HCT116 (cell line): Measurements from ENCODE around the gene C16orf90. TPM values are rescaled to one million over a fixed set of nuclear protein-coding genes. Genes with fewer than 3 reads are reported as not detected.

Experiments
- ATAC-seq: fragments of 200-7000 bp; cut with Tn5 transposase; 2 replicates; pipeline ENCODE4 v1.9.1; 2020; ENCODE audit warnings: mild to moderate bottlenecking, moderate library complexity
- BruUV-seq: library from RNA; stranded (reverse); fragments of 400-500 nt; replicated peaks from 2 replicates; lab custom pipeline; 2021; lab: Mats Ljungman, UMichigan
- CTCF ChIA-PET: fragments of 300-600 bp; sonication (Branson Sonifier 250); formaldehyde crosslinking; loops from one replicate; lab custom pipeline; 2021; ENCODE audit warnings: antibody characterized with exemption; lab: Charles Lee
- POLR2A ChIA-PET: fragments of 300-600, 350-600 bp; sonication (Branson Sonifier 250); formaldehyde crosslinking; loops from one replicate; lab custom pipeline; 2021; ENCODE audit warnings: antibody characterized with exemption; lab: Charles Lee
- RAD21 ChIA-PET, 2 experiments: fragments of 300-600 bp; sonication (Branson Sonifier 250); formaldehyde crosslinking; loops; one replicate each; lab custom pipeline; 2023; ENCODE audit warnings: low total read pairs in 2 of 2; ENCODE audit not compliant: uncharacterized antibody in 2 of 2, unreplicated experiment in 2 of 2, low non-redundant PET in 1 of 2; lab: Charles Lee
- DNase-seq: peaks from one replicate; pipeline ENCODE4 v3.0.0-alpha.2; 2010; ENCODE audit warnings: low read depth, low spot score
- H2AFZ ChIP-seq: fragments of 200-600 bp; shearing (Covaris generic), sonication (generic); 2 replicates; pipeline ENCODE4 v1.6.1; 2017; ENCODE audit warnings: low read depth, mixed run types, mixed read lengths, antibody characterized with exemption, low read length; ENCODE audit not compliant: poor library complexity, severe bottlenecking
- H3K27ac ChIP-seq: 2 replicates; pipeline ENCODE4 v1.5.1; 2012; ENCODE audit warnings: low read depth, low read length
- H3K27me3 ChIP-seq: fragments of 200-600 bp; sonication (generic); 2 replicates; pipeline ENCODE4 v1.6.1; 2016; ENCODE audit warnings: mixed run types, low read length, mixed read lengths; ENCODE audit not compliant: insufficient read depth
- H3K36me3 ChIP-seq, 2 experiments: fragments of 200-500 bp in 1 of 2; fragments of 200-600 bp in 1 of 2; sonication (Bioruptor generic) in 1 of 2; sonication (generic) in 1 of 2; 2 replicates each; pipeline versions ENCODE4 v1.5.1 to v1.6.1; 2014 to 2016; ENCODE audit warnings: low read length in 2 of 2, inconsistent platforms in 1 of 2, mixed read lengths in 1 of 2, mixed run types in 1 of 2; ENCODE audit not compliant: insufficient read depth in 2 of 2, control insufficient read depth in 1 of 2
- H3K4me1 ChIP-seq, 2 experiments: fragments of 200-600 bp in 1 of 2; sonication (generic) in 1 of 2; 2 replicates each; pipeline versions ENCODE4 v1.5.1 to v1.6.1; 2012 to 2017; ENCODE audit warnings: low read length in 2 of 2, inconsistent platforms in 1 of 2, mild to moderate bottlenecking in 1 of 2, mixed read lengths in 1 of 2, mixed run types in 1 of 2, moderate library complexity in 1 of 2; ENCODE audit not compliant: insufficient read depth in 2 of 2, control insufficient read depth in 1 of 2
- H3K4me2 ChIP-seq: fragments of 200-600 bp; sonication (generic); 2 replicates; pipeline ENCODE4 v1.6.1; 2017; ENCODE audit warnings: mixed run types, low read length, mixed read lengths
- H3K4me3 ChIP-seq, 2 experiments: fragments of 200-600 bp in 1 of 2; sonication (generic) in 1 of 2; replicated peaks in 1 of 2; 2 replicates each; pipeline ENCODE4 v1.5.1; 2011 to 2016; ENCODE audit warnings: low read length in 2 of 2, control low read depth in 1 of 2, low read depth in 1 of 2, mild to moderate bottlenecking in 1 of 2, mixed read lengths in 1 of 2, mixed run types in 1 of 2
- H3K79me2 ChIP-seq: fragments of 200-600 bp; sonication (generic); 2 replicates; pipeline ENCODE4 v1.6.1; 2017; ENCODE audit warnings: mild to moderate bottlenecking, mixed run types, low read length, moderate library complexity, mixed read lengths; ENCODE audit not compliant: insufficient read depth
- H3K9ac ChIP-seq: fragments of 200-600 bp; sonication (generic); 2 replicates; pipeline ENCODE4 v1.6.1; 2016; ENCODE audit warnings: low read length, mixed read lengths
- H3K9me2 ChIP-seq: fragments of 200-600 bp; sonication (generic), shearing (Covaris generic); 2 replicates; pipeline ENCODE4 v1.6.1; 2017; ENCODE audit warnings: mixed run types, mild to moderate bottlenecking, moderate library complexity; ENCODE audit not compliant: insufficient read depth
- H3K9me3 ChIP-seq, 2 experiments: fragments of 200-500 bp in 1 of 2; fragments of 200-600 bp in 1 of 2; sonication (Bioruptor generic) in 1 of 2; sonication (generic) in 1 of 2; 2 replicates each; pipeline ENCODE4 v1.6.1; 2014 to 2017; ENCODE audit warnings: low read length in 2 of 2, mixed read lengths in 2 of 2, inconsistent platforms in 1 of 2, low read depth in 1 of 2, mild to moderate bottlenecking in 1 of 2, mixed run types in 1 of 2, moderate library complexity in 1 of 2; ENCODE audit not compliant: control insufficient read depth in 1 of 2, insufficient read depth in 1 of 2
- H4K20me1 ChIP-seq: fragments of 200-600 bp; sonication (generic), shearing (Covaris generic); 2 replicates; pipeline ENCODE4 v1.6.1; 2017; ENCODE audit warnings: mixed run types, mild to moderate bottlenecking, moderate library complexity; ENCODE audit not compliant: insufficient read depth
- CEBPB ChIP-seq: IDR thresholded peaks from 2 replicates; pipeline ENCODE4 v1.6.1; 2012; ENCODE audit warnings: low read depth
- EZH2phosphoT487 ChIP-seq: fragments of 200-600 bp; IDR thresholded peaks from 2 replicates; pipeline ENCODE4 v1.6.1; 2018; ENCODE audit warnings: antibody characterized with exemption, borderline replicate concordance
- FOSL1 ChIP-seq: IDR thresholded peaks from 2 replicates; pipeline ENCODE4 v1.6.1; 2012; ENCODE audit warnings: low read depth
- SRF ChIP-seq: IDR thresholded peaks from 2 replicates; pipeline ENCODE4 v1.6.1; 2012; ENCODE audit warnings: low read depth
- TCF7L2 ChIP-seq: IDR thresholded peaks from 2 replicates; pipeline ENCODE4 v1.7.0; 2011; ENCODE audit warnings: borderline replicate concordance, inconsistent platforms; ENCODE audit not compliant: insufficient read depth, insufficient read length; ENCODE audit errors: extremely low read depth
- YY1 ChIP-seq: IDR thresholded peaks from 2 replicates; pipeline ENCODE4 v1.6.1; 2011; ENCODE audit warnings: low read length, low read depth, moderate library complexity, mild to moderate bottlenecking; ENCODE audit not compliant: insufficient replicate concordance; ENCODE audit errors: extremely low read depth
- intact Hi-C: fragments of 100-400 bp; cut with micrococcal nuclease; formaldehyde crosslinking; loops from 2 replicates; pipeline ENCODE4 v1.10.0; 2022
- total RNA-seq: library from RNA; stranded (reverse); gene quantifications from one replicate; pipeline ENCODE4 v1.2.1, GENCODE V29; 2021; ENCODE audit not compliant: unreplicated experiment
- TF ChIP-seq, protein P1 (sequence below): IDR thresholded peaks from 2 replicates; pipeline ENCODE4 v1.6.1; 2012
- TF ChIP-seq, protein P2 (sequence below): IDR thresholded peaks from 2 replicates; pipeline ENCODE4 v1.6.1; 2011; ENCODE audit warnings: mild to moderate bottlenecking, low read length, moderate library complexity; ENCODE audit not compliant: insufficient replicate concordance; ENCODE audit errors: extremely low read depth
- TF ChIP-seq, protein P3 (sequence below), 3 experiments: fragments of 200-600 bp in 1 of 3; sonication (generic) in 1 of 3; IDR thresholded peaks in 2 of 3; conservative IDR thresholded peaks in 1 of 3; 2 replicates each; pipeline ENCODE4 v1.5.1; 2012 to 2017; ENCODE audit warnings: low read depth in 2 of 3, low read length in 2 of 3, antibody characterized with exemption in 1 of 3, borderline replicate concordance in 1 of 3, control low read depth in 1 of 3, mild to moderate bottlenecking in 1 of 3, mixed read lengths in 1 of 3, mixed run types in 1 of 3, moderate library complexity in 1 of 3; ENCODE audit not compliant: insufficient read depth in 1 of 3

The C16orf90 gene
- total RNA-seq, 1 experiment from 2014 or later: not detected

DNA sequence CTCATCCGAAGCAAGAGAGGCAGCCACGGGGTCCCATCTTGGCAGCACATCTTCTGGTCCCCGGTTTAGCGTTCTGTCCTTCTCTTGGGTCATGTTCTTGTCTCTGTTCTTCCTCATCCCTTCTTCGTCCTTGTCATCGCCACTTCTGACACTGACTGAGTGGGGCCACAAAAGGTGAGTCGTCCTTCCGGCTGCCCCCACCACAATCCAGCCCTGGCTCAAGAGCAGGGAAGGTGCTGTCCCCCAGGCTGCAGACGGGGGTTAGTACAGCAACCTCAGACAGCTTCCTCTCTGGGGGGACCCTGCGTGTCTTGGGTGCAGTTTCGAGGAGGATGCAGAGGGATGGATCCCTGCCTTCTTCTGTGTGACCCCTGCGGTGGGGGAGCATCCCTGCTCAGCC lies 30.0 kb downstream of the C16orf90 start:
- TF ChIP-seq, protein P1, sequence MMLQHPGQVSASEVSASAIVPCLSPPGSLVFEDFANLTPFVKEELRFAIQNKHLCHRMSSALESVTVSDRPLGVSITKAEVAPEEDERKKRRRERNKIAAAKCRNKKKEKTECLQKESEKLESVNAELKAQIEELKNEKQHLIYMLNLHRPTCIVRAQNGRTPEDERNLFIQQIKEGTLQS: no peak
- TF ChIP-seq TCF7L2: no peak
- TF ChIP-seq, protein P2, sequence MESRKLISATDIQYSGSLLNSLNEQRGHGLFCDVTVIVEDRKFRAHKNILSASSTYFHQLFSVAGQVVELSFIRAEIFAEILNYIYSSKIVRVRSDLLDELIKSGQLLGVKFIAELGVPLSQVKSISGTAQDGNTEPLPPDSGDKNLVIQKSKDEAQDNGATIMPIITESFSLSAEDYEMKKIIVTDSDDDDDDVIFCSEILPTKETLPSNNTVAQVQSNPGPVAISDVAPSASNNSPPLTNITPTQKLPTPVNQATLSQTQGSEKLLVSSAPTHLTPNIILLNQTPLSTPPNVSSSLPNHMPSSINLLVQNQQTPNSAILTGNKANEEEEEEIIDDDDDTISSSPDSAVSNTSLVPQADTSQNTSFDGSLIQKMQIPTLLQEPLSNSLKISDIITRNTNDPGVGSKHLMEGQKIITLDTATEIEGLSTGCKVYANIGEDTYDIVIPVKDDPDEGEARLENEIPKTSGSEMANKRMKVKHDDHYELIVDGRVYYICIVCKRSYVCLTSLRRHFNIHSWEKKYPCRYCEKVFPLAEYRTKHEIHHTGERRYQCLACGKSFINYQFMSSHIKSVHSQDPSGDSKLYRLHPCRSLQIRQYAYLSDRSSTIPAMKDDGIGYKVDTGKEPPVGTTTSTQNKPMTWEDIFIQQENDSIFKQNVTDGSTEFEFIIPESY: no peak
- no peak for TF ChIP-seq CEBPB
- TF ChIP-seq SRF: no peak
- no peak for TF ChIP-seq FOSL1
- ChIA-PET POLR2A (no interaction called here), CTCF (no interaction called here), RAD21 (no interaction called here)
- no peak for DNase-seq
- Histone ChIP-seq H3K79me2 (peaks cover 98% of the 10 kb centered on the region), H3K9me2 (no peaks in the 10 kb centered on the region), H2AFZ (no peak overlapping the region), H3K27me3 (no peaks in the 10 kb centered on the region), H3K4me1 (peaks cover 4 to 5% of the 10 kb centered on the region in 2 experiments; a peak in 1 of 4 replicates), H3K36me3 (peaks cover 5 to 15% of the 10 kb centered on the region in 2 experiments; a peak in 3 of 4 replicates), H4K20me1 (no peaks in the 10 kb centered on the region), H3K27ac (no peak overlapping the region), H3K4me3 (no peak overlapping the region), H3K9ac (no peak overlapping the region), H3K4me2 (no peak overlapping the region), H3K9me3 (no peaks in the 10 kb centered on the region)
- intact Hi-C loops: no loop called here
- no peak for ATAC-seq
- no TSS peak for BruUV-seq

DNA sequence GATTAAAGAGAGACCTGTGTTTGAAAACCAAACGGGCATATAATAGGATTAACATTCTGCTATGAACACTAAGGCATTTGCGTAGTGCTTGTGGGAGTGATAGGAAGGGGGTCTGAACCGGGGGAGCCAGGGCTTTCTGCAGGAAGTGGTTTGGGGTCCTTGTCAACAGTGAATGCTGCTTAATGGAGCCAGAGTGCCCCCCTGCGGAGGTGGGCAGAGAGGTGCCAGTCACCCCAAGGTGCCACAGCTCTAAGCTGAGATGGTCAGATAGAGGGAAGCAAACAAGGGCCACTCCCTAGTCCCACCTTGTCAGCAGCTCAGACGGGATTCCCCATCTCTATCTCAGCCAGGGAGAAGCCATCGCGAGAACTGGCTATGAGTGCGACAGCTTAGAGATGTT lies 34.1 kb downstream of the C16orf90 start:
- H3K4me2 ChIP-seq: no peak overlapping the region
- H3K36me3 ChIP-seq: peaks cover 3 to 6% of the 10 kb centered on the region in 2 experiments; a peak in 3 of 4 replicates
- ChIA-PET RAD21 (no interaction called here), CTCF (no interaction called here), POLR2A (no interaction called here)
- BruUV-seq: no TSS peak
- no peak overlapping the region for H2AFZ ChIP-seq
- intact Hi-C loops: no loop called here
- peaks cover 21 to 29% of the 10 kb centered on the region in 2 experiments for H3K4me1 ChIP-seq
- peaks cover 79% of the 10 kb centered on the region for H3K79me2 ChIP-seq
- ATAC-seq (no peak), DNase-seq (no peak)
- no peak overlapping the region for H3K27ac ChIP-seq
- H3K27me3 ChIP-seq: no peaks in the 10 kb centered on the region
- no peak overlapping the region for H3K9ac ChIP-seq
- no peaks in the 10 kb centered on the region for H4K20me1 ChIP-seq
- H3K9me2 ChIP-seq: no peaks in the 10 kb centered on the region
- no peak overlapping the region for H3K4me3 ChIP-seq
- no peaks in the 10 kb centered on the region for H3K9me3 ChIP-seq
- TF ChIP-seq, protein P1: no peak
- no peak for TF ChIP-seq YY1
- no peak for TF ChIP-seq TCF7L2
- TF ChIP-seq, protein P3, sequence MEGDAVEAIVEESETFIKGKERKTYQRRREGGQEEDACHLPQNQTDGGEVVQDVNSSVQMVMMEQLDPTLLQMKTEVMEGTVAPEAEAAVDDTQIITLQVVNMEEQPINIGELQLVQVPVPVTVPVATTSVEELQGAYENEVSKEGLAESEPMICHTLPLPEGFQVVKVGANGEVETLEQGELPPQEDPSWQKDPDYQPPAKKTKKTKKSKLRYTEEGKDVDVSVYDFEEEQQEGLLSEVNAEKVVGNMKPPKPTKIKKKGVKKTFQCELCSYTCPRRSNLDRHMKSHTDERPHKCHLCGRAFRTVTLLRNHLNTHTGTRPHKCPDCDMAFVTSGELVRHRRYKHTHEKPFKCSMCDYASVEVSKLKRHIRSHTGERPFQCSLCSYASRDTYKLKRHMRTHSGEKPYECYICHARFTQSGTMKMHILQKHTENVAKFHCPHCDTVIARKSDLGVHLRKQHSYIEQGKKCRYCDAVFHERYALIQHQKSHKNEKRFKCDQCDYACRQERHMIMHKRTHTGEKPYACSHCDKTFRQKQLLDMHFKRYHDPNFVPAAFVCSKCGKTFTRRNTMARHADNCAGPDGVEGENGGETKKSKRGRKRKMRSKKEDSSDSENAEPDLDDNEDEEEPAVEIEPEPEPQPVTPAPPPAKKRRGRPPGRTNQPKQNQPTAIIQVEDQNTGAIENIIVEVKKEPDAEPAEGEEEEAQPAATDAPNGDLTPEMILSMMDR (IDR thresholded peaks at IDR 0.05 in 2 of 3, conservative IDR thresholded peaks at IDR 0.05 in 1 of 3; ENCODE audit: borderline replicate concordance in 1 of 3, insufficient read depth in 1 of 3, low read depth in 2 of 3, low read length in 2 of 3): no peak
- TF ChIP-seq EZH2phosphoT487: no peak
